ENCODE measurements around the gene BPIFA3. TPM values are rescaled to one million over a fixed set of nuclear protein-coding genes. Genes with fewer than 3 reads are reported as not detected.

Gene BPIFA3
- total and polyA plus RNA-seq, 7 donors = not detected

GRCh38 chr20:33175123-33175522 lies 42.0 kb upstream of the BPIFA3 start:
- Histone ChIP-seq H3K27ac (no peak overlapping the region), H3K4me1 (no peaks in the 10 kb centered on the region), H3K4me3 (no peak overlapping the region), H3K9me3 (peaks cover 0 to 5% (median 2%) of the 10 kb centered on the region in 4 donors), H3K36me3 (no peaks in the 10 kb centered on the region), H3K27me3 (no peaks in the 10 kb centered on the region)
- TF ChIP-seq EP300 (IDR thresholded peaks at IDR 0.05) (no peak), POLR2A (IDR thresholded peaks at IDR 0.05) (no peak), POLR2AphosphoS5 (IDR thresholded peaks at IDR 0.05) (no peak)
- TF ChIP-seq, protein P1, sequence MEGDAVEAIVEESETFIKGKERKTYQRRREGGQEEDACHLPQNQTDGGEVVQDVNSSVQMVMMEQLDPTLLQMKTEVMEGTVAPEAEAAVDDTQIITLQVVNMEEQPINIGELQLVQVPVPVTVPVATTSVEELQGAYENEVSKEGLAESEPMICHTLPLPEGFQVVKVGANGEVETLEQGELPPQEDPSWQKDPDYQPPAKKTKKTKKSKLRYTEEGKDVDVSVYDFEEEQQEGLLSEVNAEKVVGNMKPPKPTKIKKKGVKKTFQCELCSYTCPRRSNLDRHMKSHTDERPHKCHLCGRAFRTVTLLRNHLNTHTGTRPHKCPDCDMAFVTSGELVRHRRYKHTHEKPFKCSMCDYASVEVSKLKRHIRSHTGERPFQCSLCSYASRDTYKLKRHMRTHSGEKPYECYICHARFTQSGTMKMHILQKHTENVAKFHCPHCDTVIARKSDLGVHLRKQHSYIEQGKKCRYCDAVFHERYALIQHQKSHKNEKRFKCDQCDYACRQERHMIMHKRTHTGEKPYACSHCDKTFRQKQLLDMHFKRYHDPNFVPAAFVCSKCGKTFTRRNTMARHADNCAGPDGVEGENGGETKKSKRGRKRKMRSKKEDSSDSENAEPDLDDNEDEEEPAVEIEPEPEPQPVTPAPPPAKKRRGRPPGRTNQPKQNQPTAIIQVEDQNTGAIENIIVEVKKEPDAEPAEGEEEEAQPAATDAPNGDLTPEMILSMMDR (IDR thresholded peaks at IDR 0.05) = no peak
- DNase-seq = no peak
- intact Hi-C loops (cut with DNase I) = no loop called here
- 89 to 91% methylated on average over 3 of the region's 3 CpGs for WGBS, 2 donors

DNA sequence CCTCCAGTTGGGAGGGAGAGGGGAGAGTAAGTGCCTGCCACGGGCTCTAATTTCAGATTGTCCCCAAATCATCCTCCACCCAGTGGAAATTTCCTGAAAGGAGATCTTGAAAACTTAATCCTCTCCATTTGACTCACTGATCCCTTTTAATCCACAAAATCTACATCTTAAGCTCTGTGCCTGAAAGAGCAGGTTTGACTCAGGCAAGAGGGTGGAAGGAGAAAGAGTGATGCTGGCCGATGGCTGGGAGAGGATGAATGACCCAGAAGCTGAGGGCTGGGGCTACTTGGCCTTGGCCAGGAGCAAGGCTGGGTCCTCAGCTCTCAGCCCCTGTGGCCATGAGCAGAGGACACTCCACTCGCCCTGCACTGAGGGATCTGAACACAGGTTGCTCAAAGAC lies 41.1 kb upstream of the BPIFA3 start:
- WGBS, 2 donors = 55 to 71% methylated on average over 3 of the region's 3 CpGs
- H3K27ac ChIP-seq = no peak overlapping the region

DNA sequence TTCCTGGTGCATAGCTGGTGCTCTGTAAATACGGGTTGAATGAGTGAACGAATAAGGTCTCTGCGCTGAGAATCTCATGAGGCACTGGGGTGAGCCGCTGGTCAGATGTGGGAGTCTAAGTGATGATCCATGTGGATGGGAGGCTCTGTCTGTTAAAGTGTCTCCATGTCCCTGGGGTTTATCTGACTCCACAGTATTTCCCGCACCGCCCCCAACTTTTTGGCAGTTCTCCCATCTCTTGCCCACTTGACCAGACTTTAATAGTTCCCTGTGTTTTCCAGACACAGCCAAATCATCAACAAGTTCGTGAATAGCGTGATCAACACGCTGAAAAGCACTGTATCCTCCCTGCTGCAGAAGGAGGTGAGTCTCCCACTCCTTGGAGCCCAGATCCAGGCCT lies 39.3 kb upstream of the BPIFA3 start:
- no peaks in the 10 kb centered on the region for H3K4me1 ChIP-seq
- no peak overlapping the region for H3K4me3 ChIP-seq
- H3K27me3 ChIP-seq = no peaks in the 10 kb centered on the region
- 77 to 83% methylated on average over 9 of the region's 9 CpGs for WGBS, 2 donors
- no peaks in the 10 kb centered on the region for H3K36me3 ChIP-seq
- H3K27ac ChIP-seq = no peak overlapping the region
- intact Hi-C loops (cut with DNase I) = no loop called here
- TF ChIP-seq, protein P1 (IDR thresholded peaks at IDR 0.05) = no peak
- no peak for TF ChIP-seq POLR2AphosphoS5 (IDR thresholded peaks at IDR 0.05)
- TF ChIP-seq EP300 (IDR thresholded peaks at IDR 0.05) = no peak
- TF ChIP-seq POLR2A (IDR thresholded peaks at IDR 0.05) = no peak
- DNase-seq = no peak
- H3K9me3 ChIP-seq = no peaks in the 10 kb centered on the region

More for the DNA sequence above, 41.1 kb upstream of the BPIFA3 start:
- no peaks in the 10 kb centered on the region for H3K36me3 ChIP-seq
- peaks cover 0 to 2% (median 0%) of the 10 kb centered on the region in 4 donors for H3K9me3 ChIP-seq
- H3K4me3 ChIP-seq = no peak overlapping the region
- no peaks in the 10 kb centered on the region for H3K27me3 ChIP-seq
- DNase-seq = no peak
- no peak for TF ChIP-seq EP300 (IDR thresholded peaks at IDR 0.05)
- TF ChIP-seq, protein P1 (IDR thresholded peaks at IDR 0.05) = no peak
- no peak for TF ChIP-seq POLR2AphosphoS5 (IDR thresholded peaks at IDR 0.05)
- no peak for TF ChIP-seq POLR2A (IDR thresholded peaks at IDR 0.05)
- H3K4me1 ChIP-seq = no peaks in the 10 kb centered on the region
- intact Hi-C loops (cut with DNase I) = no loop called here

DNA sequence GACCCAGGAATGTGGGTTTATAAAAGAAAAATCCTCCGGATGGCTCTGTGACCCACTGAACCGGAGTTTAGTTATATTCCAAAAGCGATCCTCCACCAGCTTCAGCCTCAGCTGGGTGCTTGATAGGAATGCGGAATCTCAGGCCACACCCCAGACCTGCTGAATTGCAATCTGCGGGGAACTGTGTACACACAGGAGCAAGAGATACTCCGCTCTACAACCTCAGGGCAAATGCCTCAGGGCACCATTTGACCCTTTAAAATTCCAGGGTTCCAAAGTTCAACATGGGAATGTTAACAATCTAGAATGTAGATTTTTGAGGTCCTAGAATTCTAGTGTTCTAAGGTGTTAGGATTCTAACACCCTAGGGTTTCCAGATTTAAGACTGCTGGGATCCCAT lies 38.4 kb upstream of the BPIFA3 start:
- TF ChIP-seq, protein P1 (IDR thresholded peaks at IDR 0.05) = no peak
- TF ChIP-seq POLR2AphosphoS5 (IDR thresholded peaks at IDR 0.05) (no peak), EP300 (IDR thresholded peaks at IDR 0.05) (no peak), POLR2A (IDR thresholded peaks at IDR 0.05) (no peak)
- Histone ChIP-seq H3K9me3 (no peaks in the 10 kb centered on the region), H3K4me3 (no peak overlapping the region), H3K36me3 (no peaks in the 10 kb centered on the region), H3K27ac (no peak overlapping the region), H3K4me1 (no peaks in the 10 kb centered on the region), H3K27me3 (no peaks in the 10 kb centered on the region)
- intact Hi-C loops (cut with DNase I) = no loop called here
- DNase-seq = no peak
- 21 to 69% methylated on average over 6 of the region's 6 CpGs for whole genome bisulfite sequencing, 2 donors

DNA sequence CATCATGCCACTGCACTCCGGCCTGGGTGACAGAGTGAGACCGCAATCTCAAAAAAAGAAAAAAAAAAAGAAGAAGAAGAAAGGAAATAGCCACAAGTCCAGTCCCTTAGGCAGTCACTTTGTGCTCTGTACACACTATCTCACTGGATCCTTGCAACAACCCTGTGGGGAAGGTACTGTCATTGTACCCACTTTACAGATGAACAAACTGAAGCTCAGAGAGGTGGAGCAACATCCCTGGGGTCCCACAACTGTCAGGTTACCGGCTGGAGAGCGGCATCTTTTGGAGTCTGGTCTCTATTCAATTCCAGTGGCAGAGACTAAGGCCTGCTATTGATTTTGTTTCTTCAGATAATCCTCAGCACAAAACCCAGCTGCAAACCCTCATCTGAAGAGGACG lies 37.0 kb upstream of the BPIFA3 start:
- 90 to 95% methylated on average over 5 of the region's 5 CpGs for WGBS, 2 donors
- TF ChIP-seq POLR2AphosphoS5 (IDR thresholded peaks at IDR 0.05) (no peak), POLR2A (IDR thresholded peaks at IDR 0.05) (no peak), EP300 (IDR thresholded peaks at IDR 0.05) (no peak)
- TF ChIP-seq, protein P1 (IDR thresholded peaks at IDR 0.05) = no peak
- no peak for DNase-seq
- H3K9me3 ChIP-seq = no peaks in the 10 kb centered on the region
- H3K27ac ChIP-seq = no peak overlapping the region
- no peak overlapping the region for H3K4me3 ChIP-seq
- H3K36me3 ChIP-seq = no peaks in the 10 kb centered on the region
- intact Hi-C loops (cut with DNase I) = no loop called here
- H3K27me3 ChIP-seq = no peaks in the 10 kb centered on the region
- H3K4me1 ChIP-seq = no peaks in the 10 kb centered on the region

Measured in sigmoid colon (tissue), 7 donors.